ENCODE measurements around the gene PNLIPRP1.

DNA sequence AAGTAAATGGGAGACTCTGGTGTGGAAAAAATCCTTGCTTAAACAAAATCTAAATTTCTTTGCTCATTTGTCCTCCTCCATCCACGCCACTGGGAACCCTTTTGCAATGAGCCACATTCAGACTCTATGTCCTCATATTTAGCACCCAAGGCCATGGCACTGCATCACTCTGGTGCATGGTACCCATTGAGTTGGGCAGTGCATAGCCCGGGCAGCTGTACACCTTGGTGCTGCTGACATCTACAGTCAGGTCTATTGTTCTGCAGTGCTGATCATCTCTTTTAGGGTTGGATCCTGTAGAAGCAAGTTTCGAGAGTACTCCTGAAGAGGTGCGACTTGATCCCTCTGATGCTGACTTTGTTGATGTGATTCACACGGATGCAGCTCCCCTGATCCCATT, 6.8 kb downstream of the PNLIPRP1 start:
- TF ChIP-seq, protein P1, sequence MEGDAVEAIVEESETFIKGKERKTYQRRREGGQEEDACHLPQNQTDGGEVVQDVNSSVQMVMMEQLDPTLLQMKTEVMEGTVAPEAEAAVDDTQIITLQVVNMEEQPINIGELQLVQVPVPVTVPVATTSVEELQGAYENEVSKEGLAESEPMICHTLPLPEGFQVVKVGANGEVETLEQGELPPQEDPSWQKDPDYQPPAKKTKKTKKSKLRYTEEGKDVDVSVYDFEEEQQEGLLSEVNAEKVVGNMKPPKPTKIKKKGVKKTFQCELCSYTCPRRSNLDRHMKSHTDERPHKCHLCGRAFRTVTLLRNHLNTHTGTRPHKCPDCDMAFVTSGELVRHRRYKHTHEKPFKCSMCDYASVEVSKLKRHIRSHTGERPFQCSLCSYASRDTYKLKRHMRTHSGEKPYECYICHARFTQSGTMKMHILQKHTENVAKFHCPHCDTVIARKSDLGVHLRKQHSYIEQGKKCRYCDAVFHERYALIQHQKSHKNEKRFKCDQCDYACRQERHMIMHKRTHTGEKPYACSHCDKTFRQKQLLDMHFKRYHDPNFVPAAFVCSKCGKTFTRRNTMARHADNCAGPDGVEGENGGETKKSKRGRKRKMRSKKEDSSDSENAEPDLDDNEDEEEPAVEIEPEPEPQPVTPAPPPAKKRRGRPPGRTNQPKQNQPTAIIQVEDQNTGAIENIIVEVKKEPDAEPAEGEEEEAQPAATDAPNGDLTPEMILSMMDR (conservative IDR thresholded peaks at IDR 0.05; ENCODE audit: low read depth, low read length), result no peak
- no peak for TF ChIP-seq EZH2 (IDR thresholded peaks at IDR 0.05; ENCODE audit: low read length, unreplicated experiment)
